ENCODE measurements around the gene SLC35C1. TPM values are rescaled to one million over a fixed set of nuclear protein-coding genes. Genes with fewer than 3 reads are reported as not detected.
"Not testable (repeated sequence)": the region's sequence is repeated elsewhere in the genome, so short reads cannot be mapped to it uniquely, and the experiment has no call there.

The SLC35C1 gene
- total and polyA plus RNA-seq, 3 experiments from 2014 or later = 17.7 to 22.4 (median 18.1) TPM

DNA sequence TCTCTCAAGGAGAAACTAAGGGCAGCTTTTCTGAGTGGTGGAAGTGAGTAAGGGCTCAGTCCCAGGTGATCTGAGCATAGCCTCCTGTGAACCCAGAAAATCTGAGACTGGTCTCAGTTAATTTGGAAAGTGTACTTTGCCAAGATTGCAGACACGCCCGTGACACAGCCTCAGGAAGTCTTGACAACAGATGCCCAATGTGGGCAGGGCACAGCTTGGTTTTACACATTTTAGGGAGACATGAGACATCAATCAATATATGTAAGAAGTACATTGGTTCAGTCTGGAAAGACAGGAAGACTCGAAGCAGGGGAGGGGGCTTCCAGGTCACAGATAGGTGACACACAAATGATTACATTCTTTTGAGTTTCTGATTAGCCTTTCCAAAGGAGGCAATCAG is 28.8 kb downstream of the SLC35C1 start:
- no peaks in the 10 kb centered on the region for H3K36me3 Mint-ChIP-seq
- Histone ChIP-seq H3K9me3 (ENCODE audit: low read length) (no peaks in the 10 kb centered on the region), H3K36me3 (ENCODE audit: insufficient read depth, low read length) (no peaks in the 10 kb centered on the region), H3K4me3 (ENCODE audit: low read length) (no peak overlapping the region), H3K4me1 (ENCODE audit: insufficient read depth, low read length) (peaks cover 12% of the 10 kb centered on the region), H3K27me3 (ENCODE audit: insufficient read depth, low read length, poor library complexity, severe bottlenecking) (no peaks in the 10 kb centered on the region), H3K27ac (ENCODE audit: low read depth, low read length) (no peak overlapping the region)
- no peaks in the 10 kb centered on the region for H3K9me3 Mint-ChIP-seq
- no peak for DNase-seq
- peaks cover 9 to 11% of the 10 kb centered on the region in 2 donors for H3K27me3 Mint-ChIP-seq
- H3K4me1 Mint-ChIP-seq = peaks cover 9 to 11% (median 10%) of the 10 kb centered on the region in 3 donors
- ChIA-PET CTCF (interaction anchor here (1.4 kb wide), 1 partner anchor 9 kb away, joined by 10 read pairs; no protein-coding TSS in a partner anchor), POLR2A (no interaction called here)
- peak overlapping the region in 2 of 8 donors; percentile 28 to 66 for H3K27ac Mint-ChIP-seq
- peak overlapping the region in 2 of 7 donors; percentile 21 to 25 for H3K4me3 Mint-ChIP-seq

DNA sequence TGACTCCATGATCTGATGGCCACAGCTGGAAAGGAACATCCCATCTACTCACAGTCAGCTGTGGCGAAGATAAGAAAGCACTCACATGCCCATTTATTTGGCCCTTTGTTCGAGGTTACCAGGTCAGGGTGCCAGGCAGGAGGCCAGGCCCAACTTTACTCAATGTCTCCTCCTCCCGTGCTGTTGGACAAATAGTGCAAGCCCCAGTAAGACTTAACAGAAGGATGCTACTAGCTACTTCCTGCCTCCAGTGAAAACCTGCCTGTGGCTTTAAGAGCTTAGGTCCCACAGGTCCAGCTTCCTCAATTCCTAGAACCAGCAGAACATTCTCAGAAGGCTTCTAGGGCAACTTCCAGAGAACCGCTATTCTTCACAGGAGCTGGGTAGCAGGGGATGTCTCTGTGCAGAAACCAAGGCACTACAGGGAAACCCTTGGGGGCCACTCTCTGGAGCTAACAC is 29.4 kb downstream of the SLC35C1 start:
- H3K4me1 ChIP-seq (ENCODE audit: insufficient read depth, low read length) = peaks cover 12% of the 10 kb centered on the region
- POLR2A ChIA-PET = no interaction called here
- no peaks in the 10 kb centered on the region for H3K9me3 ChIP-seq (ENCODE audit: low read length)
- no peak overlapping the region for H3K4me3 Mint-ChIP-seq
- peak overlapping the region in 2 of 8 donors; percentile 66 to 94 for H3K27ac Mint-ChIP-seq
- no peaks in the 10 kb centered on the region for H3K27me3 ChIP-seq (ENCODE audit: insufficient read depth, low read length, poor library complexity, severe bottlenecking)
- H3K27me3 Mint-ChIP-seq = peaks cover 9 to 11% of the 10 kb centered on the region in 2 donors
- no peaks in the 10 kb centered on the region for H3K9me3 Mint-ChIP-seq
- no peak for DNase-seq
- no peaks in the 10 kb centered on the region for H3K36me3 Mint-ChIP-seq
- no peak overlapping the region for H3K4me3 ChIP-seq (ENCODE audit: low read length)
- H3K27ac ChIP-seq (ENCODE audit: low read depth, low read length) = no peak overlapping the region
- H3K4me1 Mint-ChIP-seq = peaks cover 9 to 11% (median 10%) of the 10 kb centered on the region in 3 donors
- H3K36me3 ChIP-seq (ENCODE audit: insufficient read depth, low read length) = no peaks in the 10 kb centered on the region
- CTCF ChIA-PET = interaction anchor here (1.4 kb wide), 1 partner anchor 9 kb away, joined by 10 read pairs; no protein-coding TSS in a partner anchor

GRCh38 chr11:45839204-45839603 is 34.3 kb downstream of the SLC35C1 start:
- ChIA-PET POLR2A (no interaction called here), CTCF (no interaction called here)
- no peaks in the 10 kb centered on the region for H3K36me3 ChIP-seq (ENCODE audit: insufficient read depth, low read length)
- Mint-ChIP-seq H3K36me3 (no peaks in the 10 kb centered on the region), H3K4me1 (peaks cover 7 to 17% (median 12%) of the 10 kb centered on the region in 3 donors), H3K4me3 (peak overlapping the region in 1 of 7 donors; percentile 33), H3K9me3 (no peaks in the 10 kb centered on the region), H3K27me3 (peaks cover 5 to 7% of the 10 kb centered on the region in 2 donors), H3K27ac (peak overlapping the region in 1 of 8 donors; percentile 59)
- no peak overlapping the region for H3K27ac ChIP-seq (ENCODE audit: low read depth, low read length)
- H3K4me1 ChIP-seq (ENCODE audit: insufficient read depth, low read length) = peaks cover 11% of the 10 kb centered on the region
- H3K4me3 ChIP-seq (ENCODE audit: low read length) = no peak overlapping the region
- H3K9me3 ChIP-seq (ENCODE audit: low read length) = no peaks in the 10 kb centered on the region
- no peak for DNase-seq
- no peaks in the 10 kb centered on the region for H3K27me3 ChIP-seq (ENCODE audit: insufficient read depth, low read length, poor library complexity, severe bottlenecking)

DNA sequence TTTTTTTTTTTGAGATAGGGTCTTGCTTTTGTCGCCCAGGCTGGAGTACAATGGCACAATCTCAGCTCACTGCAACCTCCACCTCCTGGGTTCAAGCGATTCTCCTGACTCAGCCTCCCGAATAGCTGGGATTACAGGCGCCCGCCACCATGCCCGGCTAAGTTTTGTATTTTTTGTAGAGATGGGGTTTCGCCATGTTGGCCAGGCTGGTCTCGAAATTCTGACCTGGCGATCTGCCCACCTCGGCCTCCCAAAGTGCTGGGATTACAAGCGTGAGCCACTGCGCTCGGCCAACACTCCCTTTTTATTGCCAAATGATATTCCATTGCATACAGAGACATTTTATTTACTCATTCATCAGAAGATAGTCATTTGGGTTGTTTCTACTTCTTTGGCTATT is 35.3 kb downstream of the SLC35C1 start:
- H3K27ac Mint-ChIP-seq; CTCF ChIA-PET; H3K27ac ChIP-seq (ENCODE audit: low read depth, low read length); H3K27me3 ChIP-seq (ENCODE audit: insufficient read depth, low read length, poor library complexity, severe bottlenecking); H3K9me3 Mint-ChIP-seq; H3K9me3 ChIP-seq (ENCODE audit: low read length); H3K36me3 ChIP-seq (ENCODE audit: insufficient read depth, low read length); H3K4me3 ChIP-seq (ENCODE audit: low read length); POLR2A ChIA-PET; H3K27me3 Mint-ChIP-seq; H3K36me3 Mint-ChIP-seq; H3K4me1 ChIP-seq (ENCODE audit: insufficient read depth, low read length); DNase-seq: not testable (repeated sequence)
- Mint-ChIP-seq H3K4me1 (peaks cover 4 to 13% (median 8%) of the 10 kb centered on the region in 3 donors), H3K4me3 (peak overlapping the region in 1 of 7 donors; percentile 14)

DNA sequence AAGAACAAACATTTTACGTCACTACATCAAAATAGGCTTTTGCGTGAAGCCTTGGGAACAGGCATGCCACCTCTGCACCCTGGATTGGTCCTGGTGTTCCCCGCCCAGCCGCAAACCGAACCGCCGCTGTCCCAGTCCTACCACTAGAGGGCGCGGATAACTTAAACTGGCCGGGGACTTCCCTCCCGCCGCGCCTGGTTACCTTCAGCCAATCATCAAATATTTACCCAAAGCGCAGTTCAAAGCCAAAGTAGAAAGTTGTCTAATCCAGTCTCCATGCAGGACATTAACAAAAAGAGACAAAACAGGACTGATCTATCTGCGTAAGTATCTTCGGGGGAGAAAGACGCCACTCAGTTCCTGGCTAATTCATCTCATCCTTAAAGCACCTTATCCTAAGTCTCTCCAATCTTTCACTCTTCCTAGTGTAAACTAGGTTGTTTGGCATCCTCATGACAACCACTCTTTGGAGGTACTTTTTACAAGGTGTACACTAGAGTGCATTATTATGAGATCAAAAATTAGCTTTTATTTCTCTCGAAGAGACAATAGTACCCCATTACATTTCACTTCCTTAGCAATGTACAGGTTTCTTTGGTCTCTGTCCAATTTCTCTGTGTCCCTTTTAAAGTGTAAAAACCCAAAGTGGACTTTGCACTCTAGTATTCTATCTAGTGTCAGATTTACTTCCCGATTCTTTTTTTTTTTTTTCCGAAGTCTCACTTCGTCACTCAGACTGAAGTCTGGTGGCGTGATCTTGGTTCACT is 38.4 kb downstream of the SLC35C1 start:
- Mint-ChIP-seq H3K36me3 (peaks cover 0 to 5% (median 0%) of the 10 kb centered on the region in 3 donors), H3K4me3 (peak overlapping the region in 4 of 7 donors; percentile 3 to 53 (median 46)), H3K4me1 (peaks cover 18 to 33% (median 28%) of the 10 kb centered on the region in 3 donors), H3K27ac (peak overlapping the region; percentile 79 to 95 (median 90)), H3K27me3 (no peaks in the 10 kb centered on the region), H3K9me3 (no peaks in the 10 kb centered on the region)
- ChIA-PET POLR2A (no interaction called here), CTCF (interaction anchor here (0.7 to 2.3 kb wide), 11 partner anchors 9 to 209 kb away, joined by 3 to 15 read pairs (median 5); partner anchors contain the start of genes PEX16 and SLC35C1)
- DNase-seq = peak; percentile 83 to 93 (median 92)
- H3K27ac ChIP-seq (ENCODE audit: low read depth, low read length) = peak overlapping the region; percentile 58
- H3K9me3 ChIP-seq (ENCODE audit: low read length) = no peaks in the 10 kb centered on the region
- no peaks in the 10 kb centered on the region for H3K36me3 ChIP-seq (ENCODE audit: insufficient read depth, low read length)
- no peaks in the 10 kb centered on the region for H3K27me3 ChIP-seq (ENCODE audit: insufficient read depth, low read length, poor library complexity, severe bottlenecking)
- peaks cover 18% of the 10 kb centered on the region for H3K4me1 ChIP-seq (ENCODE audit: insufficient read depth, low read length)
- H3K4me3 ChIP-seq (ENCODE audit: low read length) = no peak overlapping the region

DNA sequence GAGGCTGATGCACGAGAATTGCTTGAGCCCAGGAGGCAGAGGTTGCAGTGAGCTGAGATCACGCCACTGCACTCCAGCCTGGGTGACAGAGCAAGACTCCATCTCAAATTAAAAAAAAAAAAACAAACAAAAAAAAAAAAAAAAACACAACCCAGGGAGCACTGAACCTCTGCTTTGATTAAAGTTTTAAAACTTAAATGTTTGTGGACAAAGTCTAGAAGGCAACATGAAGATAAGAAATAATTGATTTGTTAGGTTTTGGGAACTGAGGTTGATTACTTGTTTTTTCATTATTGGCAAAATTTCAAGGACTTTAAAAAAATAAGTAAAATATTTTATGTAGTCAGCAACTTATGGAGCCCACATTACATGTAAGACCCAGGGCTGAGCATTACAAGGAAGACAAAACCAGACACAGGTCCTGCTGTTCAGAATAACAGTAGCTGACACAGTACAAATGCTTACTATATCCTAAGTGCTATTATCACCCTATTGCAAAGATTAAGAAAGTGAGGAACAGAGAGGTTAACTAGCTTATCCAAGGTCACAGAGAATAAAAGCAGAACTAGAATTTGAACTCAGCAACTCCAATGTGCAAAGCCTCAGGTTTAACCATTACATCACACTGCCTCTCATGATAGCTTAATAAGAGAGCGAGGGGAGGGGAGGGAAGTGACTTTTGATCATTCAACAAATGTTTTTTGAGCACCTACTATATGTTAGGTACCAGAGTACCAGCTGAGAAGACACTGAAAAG is 40.1 kb downstream of the SLC35C1 start:
- no peak for DNase-seq
- Mint-ChIP-seq H3K27ac (peak overlapping the region in 6 of 8 donors; percentile 64 to 97 (median 96)), H3K4me3 (peak overlapping the region in 2 of 7 donors; percentile 6 to 89), H3K9me3 (no peaks in the 10 kb centered on the region), H3K36me3 (peaks cover 0 to 11% (median 0%) of the 10 kb centered on the region in 3 donors), H3K27me3 (no peaks in the 10 kb centered on the region), H3K4me1 (peaks cover 31 to 49% (median 42%) of the 10 kb centered on the region in 3 donors)
- POLR2A ChIA-PET = interaction anchor here (0.7 kb wide), 1 partner anchor 26 kb away, joined by 3 read pairs; no protein-coding TSS in a partner anchor
- CTCF ChIA-PET = interaction anchor here (0.8 to 2.2 kb wide), 7 partner anchors 10 to 394 kb away, joined by 3 to 10 read pairs (median 5); partner anchors contain the start of genes PEX16 and SLC35C1
- Histone ChIP-seq H3K27me3 (ENCODE audit: insufficient read depth, low read length, poor library complexity, severe bottlenecking) (no peaks in the 10 kb centered on the region), H3K4me1 (ENCODE audit: insufficient read depth, low read length) (peaks cover 30% of the 10 kb centered on the region), H3K36me3 (ENCODE audit: insufficient read depth, low read length) (no peaks in the 10 kb centered on the region), H3K27ac (ENCODE audit: low read depth, low read length) (no peak overlapping the region), H3K4me3 (ENCODE audit: low read length) (no peak overlapping the region), H3K9me3 (ENCODE audit: low read length) (no peaks in the 10 kb centered on the region)

GRCh38 chr11:45846174-45846675 is 41.3 kb downstream of the SLC35C1 start:
- no peak for DNase-seq
- H3K4me1 ChIP-seq (ENCODE audit: insufficient read depth, low read length) = peaks cover 42% of the 10 kb centered on the region
- Mint-ChIP-seq H3K4me1 (peaks cover 38 to 61% (median 55%) of the 10 kb centered on the region in 3 donors), H3K36me3 (peaks cover 0 to 22% (median 0%) of the 10 kb centered on the region in 3 donors), H3K9me3 (no peaks in the 10 kb centered on the region), H3K4me3 (peak overlapping the region; percentile 78 to 94 (median 88)), H3K27ac (peak overlapping the region; percentile 87 to 99 (median 97)), H3K27me3 (no peaks in the 10 kb centered on the region)
- ChIA-PET POLR2A (interaction anchor here (0.8 to 1.8 kb wide), 4 partner anchors 41 to 74 kb away, joined by 4 to 15 read pairs (median 6); partner anchors contain the start of genes PEX16 and SLC35C1), CTCF (interaction anchor here (1.1 to 2.2 kb wide), 4 partner anchors 14 to 160 kb away, joined by 5 to 10 read pairs (median 6); no protein-coding TSS in a partner anchor)
- H3K9me3 ChIP-seq (ENCODE audit: low read length) = no peaks in the 10 kb centered on the region
- H3K27ac ChIP-seq (ENCODE audit: low read depth, low read length) = peak overlapping the region; percentile 97
- no peaks in the 10 kb centered on the region for H3K27me3 ChIP-seq (ENCODE audit: insufficient read depth, low read length, poor library complexity, severe bottlenecking)
- no peaks in the 10 kb centered on the region for H3K36me3 ChIP-seq (ENCODE audit: insufficient read depth, low read length)
- peak overlapping the region; percentile 85 for H3K4me3 ChIP-seq (ENCODE audit: low read length)

Measured in CD8-positive, alpha-beta memory T cell (primary cell).